ENCODE measurements around the gene INTS1. TPM values are rescaled to one million over a fixed set of nuclear protein-coding genes. Genes with fewer than 3 reads are reported as not detected.

INTS1 gene
- total RNA-seq, 2 donors from 2014 or later: 29.0 to 47.0 TPM

- Histone ChIP-seq H3K27me3 (no peaks in the 10 kb centered on the region), H3K4me1 (peaks cover 0 to 23% of the 10 kb centered on the region in 2 donors), H3K36me3 (peaks cover 49% of the 10 kb centered on the region), H3K27ac (no peak overlapping the region), H3K4me3 (no peak overlapping the region), H3K9me3 (no peaks in the 10 kb centered on the region)
- no peak for DNase-seq (ENCODE audit: low spot score)
- TF ChIP-seq CTCF (IDR thresholded peaks at IDR 0.05): no peak
These were observed 2.5 kb downstream of the INTS1 start for GRCh38 chr7:1501487-1502270.

- no peak for TF ChIP-seq CTCF (IDR thresholded peaks at IDR 0.05)
- Histone ChIP-seq H3K36me3 (peaks cover 62% of the 10 kb centered on the region), H3K27ac (no peak overlapping the region), H3K4me1 (peaks cover 0 to 21% of the 10 kb centered on the region in 2 donors), H3K9me3 (no peaks in the 10 kb centered on the region), H3K27me3 (no peaks in the 10 kb centered on the region), H3K4me3 (no peak overlapping the region)
- DNase-seq (ENCODE audit: low spot score): no peak
These were observed 4.0 kb downstream of the INTS1 start for GRCh38 chr7:1500064-1500807.

GRCh38 chr7:1499367-1500029, 4.7 kb downstream of the INTS1 start:
- no peak for TF ChIP-seq CTCF (IDR thresholded peaks at IDR 0.05)
- peaks cover 0 to 21% of the 10 kb centered on the region in 2 donors for H3K4me1 ChIP-seq
- no peak for DNase-seq (ENCODE audit: low spot score)
- H3K9me3 ChIP-seq: no peaks in the 10 kb centered on the region
- H3K4me3 ChIP-seq: no peak overlapping the region
- H3K27me3 ChIP-seq: no peaks in the 10 kb centered on the region
- no peak overlapping the region for H3K27ac ChIP-seq
- peaks cover 69% of the 10 kb centered on the region for H3K36me3 ChIP-seq

DNA sequence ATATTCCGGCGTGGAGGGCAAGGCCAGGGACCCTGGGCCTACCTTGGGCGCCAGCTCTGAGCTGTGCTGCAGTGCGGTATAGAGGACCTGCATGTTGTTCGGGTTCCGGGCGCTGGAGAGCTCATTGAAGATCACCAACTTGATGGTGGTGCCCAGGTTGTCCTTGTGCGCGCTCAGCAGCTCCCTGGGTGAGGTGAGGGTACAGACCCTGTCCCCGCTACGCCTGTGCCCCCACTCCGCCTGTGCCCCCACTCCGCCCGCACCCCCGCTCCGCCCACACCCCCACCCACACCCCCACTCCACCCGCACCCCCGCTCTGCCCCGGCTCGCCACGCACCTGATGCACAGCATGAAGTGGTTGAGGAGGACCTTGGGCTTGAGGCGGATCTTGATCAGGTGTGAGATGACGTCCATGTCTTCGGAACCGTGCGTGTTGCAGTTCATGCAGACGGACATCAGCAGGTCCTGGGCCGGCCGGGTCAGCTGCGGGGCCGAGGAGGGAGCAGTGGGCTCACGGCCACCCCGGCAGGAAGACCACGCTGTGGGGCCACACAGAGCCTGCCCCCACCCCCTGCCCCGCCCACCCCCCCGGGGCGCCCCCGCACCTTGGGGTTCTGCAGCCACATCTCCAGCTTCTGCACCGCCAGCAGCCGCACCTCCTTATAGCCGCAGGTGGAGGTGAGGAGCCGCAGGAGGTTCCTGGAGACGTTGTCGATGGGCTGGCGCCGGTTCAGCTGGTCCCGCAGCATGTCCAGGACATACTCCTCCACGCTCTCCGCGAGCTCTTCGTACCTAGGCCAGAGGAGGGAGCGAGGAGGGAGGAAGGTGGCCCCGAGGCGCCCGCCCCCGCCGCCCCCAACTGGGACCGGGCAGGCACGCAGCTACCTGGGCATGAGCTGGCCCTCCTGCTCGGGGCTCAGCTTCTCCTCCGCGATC, 5.6 kb downstream of the INTS1 start:
- no peaks in the 10 kb centered on the region for H3K9me3 ChIP-seq
- no peak overlapping the region for H3K27ac ChIP-seq
- peaks cover 0 to 19% of the 10 kb centered on the region in 2 donors for H3K4me1 ChIP-seq
- peaks cover 77% of the 10 kb centered on the region for H3K36me3 ChIP-seq
- no peak overlapping the region for H3K4me3 ChIP-seq
- no peak for TF ChIP-seq CTCF (IDR thresholded peaks at IDR 0.05)
- DNase-seq (ENCODE audit: low spot score): no peak
- no peaks in the 10 kb centered on the region for H3K27me3 ChIP-seq

DNA sequence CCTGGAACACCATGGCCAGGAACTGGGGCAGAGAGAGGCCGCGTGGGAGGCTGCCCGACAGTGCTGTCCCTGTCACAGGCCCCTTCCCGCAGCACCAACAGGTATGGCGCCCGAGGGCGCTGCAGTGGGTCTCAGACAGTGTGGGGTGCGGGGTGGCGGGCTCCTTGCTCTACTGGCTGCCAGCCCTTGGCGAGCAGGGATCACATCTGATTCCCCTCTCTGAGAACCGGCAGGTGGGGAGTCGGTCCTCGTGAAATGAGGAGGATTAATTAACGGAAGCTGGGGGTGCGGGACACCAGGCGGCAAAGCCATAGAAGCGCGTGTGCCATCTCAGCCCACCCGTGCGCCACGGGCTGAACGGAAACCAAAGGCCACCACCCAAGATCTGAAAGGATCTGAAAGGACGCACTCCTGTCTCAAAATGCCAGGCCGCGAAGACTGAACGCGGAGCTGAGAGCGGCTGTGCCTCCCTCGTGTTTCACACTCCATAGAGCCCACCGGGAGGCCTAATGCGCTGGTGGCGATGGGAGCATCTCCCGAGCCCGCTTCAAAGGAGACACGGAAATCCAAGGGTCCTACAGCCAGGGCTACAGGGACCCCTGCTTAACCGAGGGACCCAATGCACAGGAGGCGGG, 6.8 kb downstream of the INTS1 start:
- Histone ChIP-seq H3K27ac (no peak overlapping the region), H3K4me1 (peaks cover 0 to 7% of the 10 kb centered on the region in 2 donors), H3K9me3 (no peaks in the 10 kb centered on the region), H3K36me3 (peaks cover 80% of the 10 kb centered on the region), H3K4me3 (no peak overlapping the region), H3K27me3 (no peaks in the 10 kb centered on the region)
- no peak for TF ChIP-seq CTCF (IDR thresholded peaks at IDR 0.05)
- no peak for DNase-seq (ENCODE audit: low spot score)
